A673 (cell line): ENCODE results near the gene TRMO.

ENCODE experiments used
- CTCF ChIP-seq: fragments of 300-800, 200-600 bp; sonication (generic); conservative IDR thresholded peaks from 2 replicates; pipeline ENCODE4 v1.5.1; 2017; ENCODE audit warnings: low read depth, mild to moderate bottlenecking, antibody characterized with exemption, low read length, moderate library complexity, mixed read lengths
- EZH2 ChIP-seq: fragments of 200-600 bp; sonication (generic); IDR thresholded peaks from 2 replicates; pipeline ENCODE4 v1.6.1; 2017; ENCODE audit warnings: borderline replicate concordance, low read depth, mild to moderate bottlenecking, mixed read lengths, antibody characterized with exemption, low read length; ENCODE audit not compliant: poor library complexity, severe bottlenecking

- TF ChIP-seq CTCF (no peak), EZH2 (no peak)
Observed at GRCh38 chr9:97907046-97907445, 15.3 kb downstream of the TRMO start.
